Neural crest cell (in vitro differentiated cells): ENCODE data around the gene KLHL33. TPM values are rescaled to one million over a fixed set of nuclear protein-coding genes. Genes with fewer than 3 reads are reported as not detected.

Experiments
- DNase-seq: peaks from one replicate; pipeline ENCODE4 v3.0.0; 2021; ENCODE audit warnings: low read depth, mixed read lengths, low spot score
- H3K27ac Mint-ChIP-seq: one replicate; pipeline ENCODE4 v1.8.0; 2021; ENCODE audit warnings: mild to moderate bottlenecking, mixed read lengths; ENCODE audit not compliant: unreplicated experiment
- H3K27me3 Mint-ChIP-seq: 2 replicates; pipeline ENCODE4 v1.8.0; 2021; ENCODE audit warnings: low read depth, mild to moderate bottlenecking, mixed read lengths
- H3K36me3 Mint-ChIP-seq: 2 replicates; pipeline ENCODE4 v1.8.0; 2021; ENCODE audit warnings: low read depth, mild to moderate bottlenecking, mixed read lengths
- H3K4me1 Mint-ChIP-seq: 2 replicates; pipeline ENCODE4 v1.8.0; 2021; ENCODE audit warnings: mixed read lengths
- H3K4me3 Mint-ChIP-seq: one replicate; pipeline ENCODE4 v1.8.0; 2021; ENCODE audit warnings: mild to moderate bottlenecking, mixed read lengths
- H3K9me3 Mint-ChIP-seq: 2 replicates; pipeline ENCODE4 v1.8.0; 2021; ENCODE audit warnings: mixed read lengths
- total RNA-seq: library from RNA; stranded (reverse); gene quantifications from 2 replicates; pipeline ENCODE4 v1.2.1, GENCODE V29; 2021
- TF ChIP-seq, protein P1 (sequence below): fragments of 200-600 bp; sonication (generic); conservative IDR thresholded peaks from 2 replicates; pipeline ENCODE4 v1.5.0; 2021; ENCODE audit warnings: antibody characterized with exemption, mild to moderate bottlenecking

The KLHL33 gene
- total RNA-seq, 1 donor from 2014 or later = 0.07 TPM

DNA sequence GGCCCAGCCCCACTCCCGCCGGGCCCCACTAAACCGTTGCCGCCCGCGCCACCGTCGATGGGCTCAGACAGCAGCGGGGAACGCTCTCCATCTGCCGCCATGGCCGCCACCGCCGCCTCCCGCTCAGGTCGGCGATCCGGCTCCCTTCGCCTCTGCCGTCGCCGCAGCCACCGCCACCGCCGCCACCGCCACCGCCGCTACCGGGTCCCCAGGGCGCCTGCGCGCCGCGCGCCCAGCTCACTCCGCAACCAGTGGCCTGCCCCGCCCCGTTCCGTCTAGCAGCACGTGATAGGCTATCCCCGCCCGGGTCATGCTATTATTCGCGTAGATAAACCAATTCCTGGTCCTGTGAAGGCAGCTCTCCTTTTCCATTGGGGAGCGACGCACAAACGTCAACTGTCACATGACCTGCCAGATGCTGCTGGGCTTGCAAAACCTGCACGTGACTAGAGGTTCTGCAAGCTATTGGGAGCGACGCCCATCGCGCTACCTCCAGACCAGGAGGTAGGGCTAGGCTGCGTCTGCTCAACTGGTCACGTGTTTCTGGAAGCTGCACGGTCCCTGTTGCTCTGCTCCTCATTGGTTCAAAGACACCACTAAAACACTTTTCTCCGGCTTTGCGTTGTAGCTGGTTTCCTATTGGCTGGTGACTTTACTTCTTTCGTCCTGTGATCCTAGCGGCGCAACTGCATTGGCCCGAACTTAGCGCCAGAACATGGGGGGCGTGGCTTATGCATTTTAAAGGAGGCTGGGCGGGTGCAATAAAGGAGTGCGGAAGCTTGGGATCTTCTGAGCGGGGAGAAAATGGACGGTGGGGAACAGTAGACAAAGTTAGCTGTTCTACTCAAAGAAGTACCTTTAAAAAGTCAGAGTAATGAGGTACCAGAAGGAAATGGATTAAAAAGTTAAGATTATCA is 25.5 kb upstream of the KLHL33 start, which contains the start of gene PIP4P1:
Gene PIP4P1 (minus strand): TSS at position 210 of the 917 bp plus-strand sequence. CDS start 109 bp downstream, at position 101.
- H3K27me3 Mint-ChIP-seq = peaks cover 14% of the 10 kb centered on the region
- H3K27ac Mint-ChIP-seq = peak within 1 kb of the TSS; percentile 29
- peaks cover 22% of the 10 kb centered on the region for H3K4me1 Mint-ChIP-seq
- TF ChIP-seq, protein P1, sequence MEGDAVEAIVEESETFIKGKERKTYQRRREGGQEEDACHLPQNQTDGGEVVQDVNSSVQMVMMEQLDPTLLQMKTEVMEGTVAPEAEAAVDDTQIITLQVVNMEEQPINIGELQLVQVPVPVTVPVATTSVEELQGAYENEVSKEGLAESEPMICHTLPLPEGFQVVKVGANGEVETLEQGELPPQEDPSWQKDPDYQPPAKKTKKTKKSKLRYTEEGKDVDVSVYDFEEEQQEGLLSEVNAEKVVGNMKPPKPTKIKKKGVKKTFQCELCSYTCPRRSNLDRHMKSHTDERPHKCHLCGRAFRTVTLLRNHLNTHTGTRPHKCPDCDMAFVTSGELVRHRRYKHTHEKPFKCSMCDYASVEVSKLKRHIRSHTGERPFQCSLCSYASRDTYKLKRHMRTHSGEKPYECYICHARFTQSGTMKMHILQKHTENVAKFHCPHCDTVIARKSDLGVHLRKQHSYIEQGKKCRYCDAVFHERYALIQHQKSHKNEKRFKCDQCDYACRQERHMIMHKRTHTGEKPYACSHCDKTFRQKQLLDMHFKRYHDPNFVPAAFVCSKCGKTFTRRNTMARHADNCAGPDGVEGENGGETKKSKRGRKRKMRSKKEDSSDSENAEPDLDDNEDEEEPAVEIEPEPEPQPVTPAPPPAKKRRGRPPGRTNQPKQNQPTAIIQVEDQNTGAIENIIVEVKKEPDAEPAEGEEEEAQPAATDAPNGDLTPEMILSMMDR = no peak
- peak within 1 kb of the TSS; percentile 94 for H3K4me3 Mint-ChIP-seq
- DNase-seq = peak; percentile 94
- peaks cover 3% of the 10 kb centered on the region for H3K9me3 Mint-ChIP-seq
- peaks cover 8% of the 10 kb centered on the region for H3K36me3 Mint-ChIP-seq

DNA sequence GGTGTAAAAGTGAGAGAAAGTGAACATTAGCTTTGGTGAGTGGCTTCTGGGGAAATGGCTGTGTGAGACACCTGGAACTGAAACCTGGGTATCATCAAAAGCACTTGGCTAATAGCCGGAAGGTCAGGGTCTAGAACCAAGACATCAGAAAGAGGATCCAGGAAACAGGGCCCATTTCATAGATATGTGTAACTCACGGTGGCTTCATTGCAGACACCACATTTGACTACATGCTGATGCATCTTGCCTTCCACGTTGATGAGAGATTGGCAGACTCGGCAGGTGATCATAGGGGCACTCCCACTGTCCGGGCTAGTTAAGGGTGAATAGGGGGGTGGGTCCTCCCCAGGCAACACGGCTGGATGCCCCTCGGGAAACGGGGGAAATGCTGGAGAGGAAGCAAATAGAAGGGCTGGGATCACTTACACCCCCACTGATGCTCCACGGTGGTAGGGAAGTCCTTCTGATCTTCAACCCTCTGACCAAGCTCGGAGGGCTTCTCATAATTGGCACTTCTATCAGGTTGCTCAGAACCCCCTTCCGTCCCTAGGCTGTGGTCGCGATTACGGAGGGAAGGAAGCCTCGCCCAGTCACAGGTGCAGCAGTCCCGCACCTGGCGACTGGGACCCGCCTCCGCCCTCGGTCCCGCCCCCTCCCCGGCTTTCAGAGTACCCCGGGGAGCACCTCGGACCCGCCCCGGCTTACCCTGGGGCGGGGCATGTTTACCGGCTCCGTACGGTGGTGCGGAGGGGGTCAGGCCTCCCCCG is 24.7 kb upstream of the KLHL33 start:
- TF ChIP-seq, protein P1 = no peak
- no peak overlapping the region for H3K4me3 Mint-ChIP-seq
- no peak for DNase-seq
- peaks cover 3% of the 10 kb centered on the region for H3K9me3 Mint-ChIP-seq
- H3K4me1 Mint-ChIP-seq = peaks cover 22% of the 10 kb centered on the region
- peaks cover 8% of the 10 kb centered on the region for H3K36me3 Mint-ChIP-seq
- peak overlapping the region; percentile 15 for H3K27ac Mint-ChIP-seq
- peaks cover 12% of the 10 kb centered on the region for H3K27me3 Mint-ChIP-seq

DNA sequence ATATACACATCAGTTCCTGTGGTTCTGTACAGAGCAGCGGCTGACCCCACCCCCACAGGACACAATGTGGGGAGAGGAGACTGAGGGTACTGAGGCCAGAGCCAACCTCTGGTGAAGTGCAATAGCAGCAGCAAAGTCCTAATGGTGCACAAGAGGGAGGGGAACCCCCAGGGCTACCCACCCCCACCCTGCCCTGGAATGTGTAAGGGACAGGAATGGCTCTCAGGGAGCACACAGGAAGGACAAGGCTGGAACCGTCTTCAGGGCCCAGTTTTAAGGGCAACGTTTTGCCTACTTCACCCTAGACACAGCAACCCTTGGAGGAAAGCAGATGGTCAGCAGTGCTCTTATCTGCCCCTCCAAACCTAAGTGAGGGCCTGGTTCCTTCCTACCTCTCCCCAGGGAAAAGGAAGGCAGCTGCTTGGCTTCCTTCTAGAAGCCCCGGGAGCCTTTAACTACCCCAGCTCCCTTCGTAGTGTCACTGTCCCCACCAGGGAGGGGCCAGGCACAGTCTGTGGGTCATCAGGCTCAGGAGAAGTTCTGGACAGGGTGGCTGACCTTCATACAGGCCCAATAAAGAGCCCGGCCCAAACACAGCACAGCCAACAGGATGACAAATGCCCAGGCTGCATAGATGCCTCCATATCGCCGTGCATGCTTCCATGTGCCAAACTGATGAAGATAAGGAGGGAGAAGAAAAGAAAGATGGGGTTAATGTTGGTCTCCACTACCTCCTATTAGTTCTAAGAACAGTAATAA is 22.2 kb upstream of the KLHL33 start:
- Mint-ChIP-seq H3K27me3 (peaks cover 5% of the 10 kb centered on the region), H3K4me3 (no peak overlapping the region), H3K36me3 (peaks cover 8% of the 10 kb centered on the region), H3K27ac (peak overlapping the region; percentile 15), H3K9me3 (peaks cover 3% of the 10 kb centered on the region), H3K4me1 (peaks cover 22% of the 10 kb centered on the region)
- DNase-seq = no peak
- TF ChIP-seq, protein P1 = no peak

DNA sequence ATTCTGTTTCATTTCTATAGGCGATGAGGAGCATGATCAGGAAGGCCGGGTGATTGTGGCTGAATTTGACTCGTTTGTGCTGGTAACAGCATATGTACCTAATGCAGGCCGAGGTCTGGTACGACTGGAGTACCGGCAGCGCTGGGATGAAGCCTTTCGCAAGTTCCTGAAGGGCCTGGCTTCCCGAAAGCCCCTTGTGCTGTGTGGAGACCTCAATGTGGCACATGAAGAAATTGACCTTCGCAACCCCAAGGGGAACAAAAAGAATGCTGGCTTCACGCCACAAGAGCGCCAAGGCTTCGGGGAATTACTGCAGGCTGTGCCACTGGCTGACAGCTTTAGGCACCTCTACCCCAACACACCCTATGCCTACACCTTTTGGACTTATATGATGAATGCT is 21.0 kb upstream of the KLHL33 start:
- H3K36me3 Mint-ChIP-seq = peaks cover 8% of the 10 kb centered on the region
- DNase-seq = no peak
- H3K4me3 Mint-ChIP-seq = no peak overlapping the region
- peaks cover 5% of the 10 kb centered on the region for H3K27me3 Mint-ChIP-seq
- H3K4me1 Mint-ChIP-seq = peaks cover 25% of the 10 kb centered on the region
- no peak overlapping the region for H3K27ac Mint-ChIP-seq
- H3K9me3 Mint-ChIP-seq = peaks cover 3% of the 10 kb centered on the region
- TF ChIP-seq, protein P1 = no peak
